Measurements from ENCODE around the gene SLC19A2. TPM values are rescaled to one million over a fixed set of nuclear protein-coding genes. Genes with fewer than 3 reads are reported as not detected.

Gene SLC19A2
- total and polyA plus RNA-seq, 2 of the 8 experiments (the other 6 are each of a cell fraction or from before 2014, with no cell fraction given) = 21.2 to 23.2 TPM

- CTCF ChIA-PET (ENCODE audit: partially characterized antibody) = no interaction called here
- Histone ChIP-seq H3K4ac (replicated peaks; ENCODE audit: insufficient read length, low read depth, low read length) (no peak overlapping the region), H3K4me2 (ENCODE audit: insufficient read depth in 1 of 2, low read depth in 2 of 2, low read length in 2 of 2) (peak overlapping the region in 1 of 2 experiments; percentile 94; a peak in 2 of 4 replicates)
- TF ChIP-seq TCF12 (IDR thresholded peaks at IDR 0.05; ENCODE audit: low read depth, low read length) (no peak), CTCF (IDR thresholded peaks at IDR 0.05; ENCODE audit: control extremely low read depth in 1 of 3, insufficient read depth in 1 of 3, low read depth in 1 of 3, low read length in 3 of 3) (0 out of 4 replicates have a peak, but pooled peaks of 1 of the 3 experiments have one; percentile 1), CREB1 (IDR thresholded peaks at IDR 0.05) (no peak)
Observed at GRCh38 chr1:169488157-169488556, 2.4 kb upstream of the SLC19A2 start.

More at GRCh38 chr1:169488157-169488556, 2.4 kb upstream of the SLC19A2 start:
- no peak overlapping the region for H3K23ac ChIP-seq (ENCODE audit: insufficient read length)
- no peak overlapping the region for H2AFZ ChIP-seq (ENCODE audit: low read length)
- no peaks in the 10 kb centered on the region for H3K9me3 ChIP-seq (ENCODE audit: insufficient read depth in 2 of 2, low read depth in 1 of 2, low read length in 1 of 2)
- H4K20me1 ChIP-seq (replicated peaks in 1 of 2; ENCODE audit: control insufficient read depth in 1 of 2, insufficient read depth in 2 of 2, low read length in 2 of 2) = peaks cover 0 to 3% of the 10 kb centered on the region in 2 experiments
- no peaks in the 10 kb centered on the region for H3K36me3 ChIP-seq (ENCODE audit: control insufficient read depth in 2 of 4, insufficient read depth in 4 of 4, low read length in 3 of 4)
- peaks cover 9% of the 10 kb centered on the region for H3K79me1 ChIP-seq (ENCODE audit: low read depth, low read length)
- no peak overlapping the region for H2BK5ac ChIP-seq (ENCODE audit: low read depth, low read length)
- H4K5ac ChIP-seq (ENCODE audit: insufficient read length, low read depth, low read length) = no peak overlapping the region
- H4K8ac ChIP-seq (ENCODE audit: extremely low read depth, insufficient read depth, low read length) = no peak overlapping the region
- H3K4me1 ChIP-seq (replicated peaks in 1 of 4; ENCODE audit: control insufficient read depth in 3 of 4, insufficient read depth in 4 of 4, low read length in 3 of 4) = peaks cover 0 to 18% (median 6%) of the 10 kb centered on the region in 4 experiments; a peak in 3 of 7 replicates
- POLR2A ChIA-PET (ENCODE audit: partially characterized antibody) = interaction anchor here (1.0 to 1.6 kb wide), 3 partner anchors 8 to 58 kb away, joined by 3 read pairs; no protein-coding TSS in a partner anchor
- peaks cover 12% of the 10 kb centered on the region for H3K23me2 ChIP-seq (ENCODE audit: low read depth, low read length)
- H2BK15ac ChIP-seq (ENCODE audit: low read length) = no peak overlapping the region
- no peaks in the 10 kb centered on the region for H3K27me3 ChIP-seq (replicated peaks in 1 of 4; ENCODE audit: control insufficient read depth in 3 of 4, extremely low read depth in 1 of 4, insufficient read depth in 3 of 4, low read length in 3 of 4)
- H2BK20ac ChIP-seq (ENCODE audit: low read length) = no peak overlapping the region
- FAIRE-seq (no peak), DNase-seq (ENCODE audit: low read depth in 1 of 2, low spot score in 2 of 2) (no peak)
- H3K4me3 ChIP-seq (ENCODE audit: extremely low read depth in 1 of 4, insufficient read depth in 2 of 4, low read depth in 3 of 4, low read length in 4 of 4) = 0 out of 8 replicates have a peak overlapping the region, but pooled peaks of 1 of the 4 experiments have one; percentile 7
- H3K56ac ChIP-seq (replicated peaks; ENCODE audit: insufficient read length, low read depth, low read length) = no peak overlapping the region
- H3K18ac ChIP-seq (ENCODE audit: extremely low read depth, low read length) = no peak overlapping the region
- no peak overlapping the region for H2BK12ac ChIP-seq (ENCODE audit: low read depth, low read length)
- H2AK5ac ChIP-seq (ENCODE audit: low read depth, low read length) = no peak overlapping the region
- H4K91ac ChIP-seq (replicated peaks; ENCODE audit: insufficient read length, low read length) = no peak overlapping the region
- WGBS, 2 experiments (ENCODE audit: extremely low coverage in 1 of 2, insufficient coverage in 1 of 2, insufficient read length in 1 of 2, insufficient replicate concordance in 2 of 2, low coverage in 1 of 2, low lambda C conversion rate in 2 of 2, missing lambda C conversion rate in 1 of 2) = 93% methylated on average over 4 of the region's 4 CpGs; no CpG with 5 or more reads in 1 of the 2 experiments
- peaks cover 10 to 21% of the 10 kb centered on the region in 2 experiments; a peak in 3 of 4 replicates for H3K79me2 ChIP-seq (ENCODE audit: control insufficient read depth in 1 of 2, insufficient read depth in 2 of 2, low read length in 2 of 2)
- no peak overlapping the region for H2BK120ac ChIP-seq (replicated peaks; ENCODE audit: low read depth, low read length)
- no peak overlapping the region for H3K9ac ChIP-seq (replicated peaks in 1 of 4; ENCODE audit: extremely low read depth in 1 of 4, low read depth in 3 of 4, low read length in 3 of 4)
- H3K14ac ChIP-seq (ENCODE audit: insufficient read length) = no peak overlapping the region
- no peak overlapping the region for H3K27ac ChIP-seq (ENCODE audit: low read depth, low read length)

Data from H1 (cell line).